Measurements from ENCODE around the gene CFAP61. TPM values are rescaled to one million over a fixed set of nuclear protein-coding genes. Genes with fewer than 3 reads are reported as not detected.
"Not testable (repeated sequence)": the region's sequence is repeated elsewhere in the genome, so short reads cannot be mapped to it uniquely, and the experiment has no call there.

CFAP61 gene, protein sequence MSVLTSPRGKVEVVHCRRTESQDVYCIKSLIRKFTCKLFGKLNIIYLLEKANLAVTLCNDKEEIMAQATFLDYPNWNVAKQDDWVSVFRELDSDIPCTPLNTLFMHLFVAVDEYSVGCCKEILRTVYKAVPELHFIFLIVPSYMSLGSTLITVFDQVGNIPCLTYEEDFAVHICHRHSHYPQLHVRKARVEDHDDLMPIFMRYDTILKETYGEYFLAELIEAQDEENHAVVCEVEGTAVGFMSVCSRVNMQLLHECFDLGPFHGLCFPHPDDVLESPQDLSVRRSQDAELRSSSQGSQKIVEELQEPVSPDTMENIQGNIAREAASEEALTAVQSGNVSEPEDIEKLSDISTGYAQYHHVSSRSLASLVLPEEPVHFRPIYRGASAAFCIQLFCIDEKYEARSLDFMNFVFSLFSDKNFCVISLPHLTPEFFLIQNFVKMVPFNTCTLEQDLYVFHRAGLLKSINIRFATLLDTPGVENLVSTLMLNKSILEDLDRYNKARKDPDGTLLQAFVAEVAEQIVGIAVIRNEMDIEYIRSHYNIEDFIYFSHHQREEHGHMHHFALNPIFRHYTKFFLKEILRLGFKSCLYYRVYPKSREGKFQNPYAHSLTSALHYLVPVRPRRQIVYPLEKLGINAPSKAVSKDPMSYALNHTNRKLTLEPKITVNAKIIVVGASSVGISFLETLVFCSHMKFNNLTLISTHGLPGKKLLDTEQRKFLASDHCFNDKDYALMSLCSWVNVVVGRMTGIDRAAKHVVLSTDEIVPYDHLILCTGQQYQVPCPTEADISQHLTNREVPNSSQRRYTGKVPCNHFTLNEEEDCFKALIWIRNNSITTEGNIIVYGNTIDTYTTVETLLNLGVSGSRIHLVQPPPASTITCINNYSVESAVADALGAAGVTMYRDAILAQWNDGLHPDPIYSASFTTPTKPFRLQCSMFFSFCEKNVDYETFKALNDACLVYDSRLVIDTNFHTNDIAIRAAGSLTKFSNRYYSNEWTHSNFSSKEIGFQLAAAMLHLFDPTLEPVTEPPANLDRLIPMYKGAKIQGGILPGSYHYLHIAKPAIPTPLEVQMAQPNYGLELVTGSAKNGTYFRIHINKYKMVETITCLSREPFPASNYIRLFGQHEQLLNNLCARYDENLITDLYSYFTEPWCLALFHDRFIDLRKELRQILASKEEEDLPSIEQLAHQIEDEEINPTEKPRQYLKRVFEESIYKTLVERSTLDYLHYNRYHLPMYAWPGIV
- total RNA-seq (2014; rRNA removed; shearing (Covaris generic); ENCODE audit: low replicate concordance), result 0.19 TPM in 1 of 2 replicates, not detected in the other

DNA sequence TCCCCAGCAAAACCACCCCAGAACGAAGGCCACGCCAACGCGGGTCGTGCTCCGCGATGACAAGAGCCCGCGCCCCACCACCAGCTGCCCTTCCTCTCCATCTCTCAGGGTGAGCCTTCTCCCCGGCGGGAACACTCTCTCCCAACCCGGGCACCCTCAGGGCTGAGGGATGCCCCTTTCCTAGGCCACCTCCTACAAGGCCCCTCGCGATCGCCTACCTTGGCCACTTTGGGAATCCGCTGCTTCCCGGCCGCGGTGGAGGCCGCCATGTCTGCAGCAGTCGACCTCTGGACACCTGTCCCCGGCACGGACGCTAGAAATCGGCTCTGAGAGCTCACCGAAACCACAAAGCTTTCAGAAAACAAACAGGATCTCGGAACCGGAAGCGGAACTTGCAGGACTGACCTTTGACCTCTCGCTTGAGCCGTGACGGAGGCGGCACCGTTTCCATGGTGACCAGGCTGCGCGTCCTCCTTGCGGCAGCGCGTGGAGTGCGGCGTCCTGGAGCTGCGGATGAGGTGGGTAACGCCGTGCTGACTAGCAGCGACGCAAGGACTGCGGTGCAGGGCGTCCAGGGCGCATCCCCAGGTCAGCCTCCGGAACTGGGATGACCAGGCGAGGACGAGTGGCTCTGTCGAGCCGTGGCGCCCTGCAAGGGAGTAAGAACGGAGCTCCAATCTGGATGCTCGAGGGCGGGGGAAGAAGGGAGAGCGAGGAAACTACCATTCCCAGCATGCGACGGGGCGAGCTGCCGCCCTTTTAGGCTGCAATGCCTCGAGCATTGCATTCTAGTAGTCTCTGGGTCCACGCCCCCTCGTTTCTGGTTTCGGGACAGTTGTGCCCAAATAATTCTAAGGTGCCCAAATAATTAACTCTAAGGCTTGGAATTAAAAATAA lies at the start of gene CFAP61, which contains the start of gene CRNKL1:
Gene CFAP61 (plus strand): TSS at position 459 of the 897 bp plus-strand sequence. CDS start 4,122 bp downstream, outside the sequence.
Gene CRNKL1 (minus strand): TSS at position 393 of the 897 bp plus-strand sequence. CDS start 124 bp downstream, at position 269.
- H4K20me1 ChIP-seq (ENCODE audit: insufficient read depth, low read depth, low read length), result no peaks in the 10 kb centered on the region; the same call in 1 of the 2 replicates

DNA sequence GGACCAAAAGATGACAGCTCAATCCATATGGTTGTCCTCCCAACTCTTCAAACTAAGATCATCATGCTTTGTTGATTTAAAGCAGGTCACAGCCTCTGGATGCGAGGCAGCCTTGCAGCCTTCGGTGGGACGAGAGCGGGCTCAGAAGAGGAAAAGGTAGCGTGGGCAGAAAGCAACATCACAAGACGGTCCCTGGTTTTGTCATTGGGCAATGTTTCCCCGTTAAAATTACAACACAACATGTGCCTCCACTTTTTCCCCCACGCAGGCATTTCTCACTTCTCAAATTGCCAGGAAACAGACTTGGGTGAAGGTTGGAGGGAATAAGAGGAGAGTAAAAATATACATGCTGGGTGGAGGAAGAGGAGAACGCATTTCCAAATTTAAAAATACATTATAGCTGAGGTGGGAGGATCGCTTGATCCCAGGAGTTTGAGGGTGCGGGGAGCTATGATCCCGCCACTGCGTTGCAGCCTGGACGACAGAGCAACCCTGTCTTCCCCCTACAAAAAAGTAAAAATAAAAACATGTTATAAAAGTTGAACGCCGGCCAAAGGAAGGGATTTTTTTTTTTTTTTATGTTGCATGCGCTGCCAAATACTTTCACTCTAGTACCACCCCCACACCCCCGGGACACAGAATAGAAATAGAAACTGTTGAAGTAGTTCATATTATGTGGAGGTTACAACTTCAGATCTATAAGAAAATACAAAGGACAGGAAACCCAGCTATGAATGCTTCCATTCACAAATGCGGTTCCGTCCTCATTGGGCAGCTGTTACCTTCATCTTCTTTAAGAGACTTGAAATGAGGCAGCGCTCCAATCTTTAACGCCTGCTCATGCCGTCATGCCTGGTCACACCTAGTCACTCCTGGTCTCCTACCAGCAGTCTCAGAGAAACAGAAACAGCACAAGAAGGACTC lies 49.0 kb upstream of the CFAP61 start:
- no peak for DNase-seq
- no peak overlapping the region for H3K4me3 ChIP-seq (ENCODE audit: low read length)

More for the DNA sequence above, at the start of gene CFAP61, which contains the start of gene CRNKL1:
- Histone ChIP-seq H3K9ac (ENCODE audit: low read length) (peak within 1 kb of the TSS; percentile 88), H3K79me2 (ENCODE audit: low read length) (peaks cover 23% of the 10 kb centered on the region), H3K36me3 (ENCODE audit: insufficient read depth, low read length) (peaks cover 21% of the 10 kb centered on the region; the same call in 1 of the 2 replicates), H3K27ac (ENCODE audit: low read length) (no peak within 1 kb of the TSS), H2AFZ (ENCODE audit: low read length) (peak within 1 kb of the TSS; percentile 92), H3K4me1 (ENCODE audit: low read length) (peaks cover 18% of the 10 kb centered on the region), H3K4me2 (ENCODE audit: low read depth, low read length, poor library complexity, severe bottlenecking) (peak within 1 kb of the TSS; percentile 82), H3K9me2 (replicated peaks; ENCODE audit: insufficient read depth, low read length) (no peaks in the 10 kb centered on the region), H3K27me3 (ENCODE audit: low read length) (no peaks in the 10 kb centered on the region), H3K4me3 (ENCODE audit: low read length) (peak within 1 kb of the TSS; percentile 92), H3K9me3 (ENCODE audit: low read length) (no peaks in the 10 kb centered on the region)
- peak; percentile 99 for DNase-seq

DNA sequence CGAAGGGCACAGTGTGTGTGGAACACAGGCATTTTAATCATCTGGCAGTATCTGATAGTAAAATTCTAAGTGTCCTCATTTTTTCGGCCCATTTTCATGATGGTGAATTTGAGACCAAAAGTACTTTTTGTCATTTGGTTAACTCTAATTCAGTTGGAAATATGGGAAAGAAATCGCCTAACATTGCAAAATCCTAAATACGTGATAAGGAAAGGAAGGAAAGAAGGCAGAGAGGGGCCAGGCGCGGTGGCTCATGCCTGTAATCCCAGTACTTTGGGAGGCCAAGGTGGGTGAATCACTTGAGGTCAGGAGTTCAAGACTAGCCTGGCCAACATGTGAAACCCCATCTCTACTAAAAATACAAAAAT lies 48.4 kb upstream of the CFAP61 start:
- H3K36me3 ChIP-seq (ENCODE audit: insufficient read depth, low read length); H2AFZ ChIP-seq (ENCODE audit: low read length); H3K4me2 ChIP-seq (ENCODE audit: low read depth, low read length, poor library complexity, severe bottlenecking); H3K27ac ChIP-seq (ENCODE audit: low read length); H3K9me2 ChIP-seq (replicated peaks; ENCODE audit: insufficient read depth, low read length); H4K20me1 ChIP-seq (ENCODE audit: insufficient read depth, low read depth, low read length); H3K9me3 ChIP-seq (ENCODE audit: low read length); H3K79me2 ChIP-seq (ENCODE audit: low read length); H3K9ac ChIP-seq (ENCODE audit: low read length); DNase-seq; H3K27me3 ChIP-seq (ENCODE audit: low read length); H3K4me3 ChIP-seq (ENCODE audit: low read length): not testable (repeated sequence)
- peaks cover 18% of the 10 kb centered on the region for H3K4me1 ChIP-seq (ENCODE audit: low read length)

More for the DNA sequence above, 49.0 kb upstream of the CFAP61 start:
- peak overlapping the region; percentile 32 for H3K4me2 ChIP-seq (ENCODE audit: low read depth, low read length, poor library complexity, severe bottlenecking)
- no peaks in the 10 kb centered on the region for H3K79me2 ChIP-seq (ENCODE audit: low read length)
- H4K20me1 ChIP-seq (ENCODE audit: insufficient read depth, low read depth, low read length), result no peaks in the 10 kb centered on the region
- H3K27ac ChIP-seq (ENCODE audit: low read length), result no peak overlapping the region
- H3K9me3 ChIP-seq (ENCODE audit: low read length), result no peaks in the 10 kb centered on the region
- H3K36me3 ChIP-seq (ENCODE audit: insufficient read depth, low read length), result no peaks in the 10 kb centered on the region
- no peak overlapping the region for H3K9ac ChIP-seq (ENCODE audit: low read length)
- no peaks in the 10 kb centered on the region for H3K27me3 ChIP-seq (ENCODE audit: low read length)
- H3K9me2 ChIP-seq (replicated peaks; ENCODE audit: insufficient read depth, low read length), result no peaks in the 10 kb centered on the region
- peaks cover 18% of the 10 kb centered on the region for H3K4me1 ChIP-seq (ENCODE audit: low read length)
- no peak overlapping the region for H2AFZ ChIP-seq (ENCODE audit: low read length)

DNA sequence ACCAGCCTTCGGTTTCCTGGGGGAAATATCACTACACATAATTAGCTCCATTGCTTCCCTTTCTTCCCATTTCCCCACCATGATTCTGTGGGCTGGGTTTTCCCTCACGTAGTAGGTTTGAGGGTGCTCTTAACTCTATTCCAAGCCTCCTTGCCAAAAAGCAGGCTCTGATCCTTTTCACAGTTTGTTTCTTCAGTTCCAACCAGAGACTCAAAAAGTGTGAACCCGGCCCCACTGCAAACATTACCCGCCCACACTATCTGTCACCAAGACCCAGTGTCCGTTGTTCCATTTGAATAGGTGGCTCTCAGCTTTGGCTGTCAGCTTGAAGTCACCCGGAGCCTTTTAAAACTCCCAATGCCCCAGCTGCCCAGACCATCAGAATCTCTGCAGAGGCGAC lies 47.0 kb upstream of the CFAP61 start:
- Histone ChIP-seq H3K9ac (ENCODE audit: low read length) (no peak overlapping the region), H3K27me3 (ENCODE audit: low read length) (no peaks in the 10 kb centered on the region), H3K9me3 (ENCODE audit: low read length) (no peaks in the 10 kb centered on the region), H4K20me1 (ENCODE audit: insufficient read depth, low read depth, low read length) (no peaks in the 10 kb centered on the region), H3K9me2 (replicated peaks; ENCODE audit: insufficient read depth, low read length) (no peaks in the 10 kb centered on the region), H3K36me3 (ENCODE audit: insufficient read depth, low read length) (no peaks in the 10 kb centered on the region), H3K4me1 (ENCODE audit: low read length) (peaks cover 18% of the 10 kb centered on the region), H3K79me2 (ENCODE audit: low read length) (no peaks in the 10 kb centered on the region), H3K27ac (ENCODE audit: low read length) (no peak overlapping the region), H2AFZ (ENCODE audit: low read length) (no peak overlapping the region), H3K4me3 (ENCODE audit: low read length) (no peak overlapping the region), H3K4me2 (ENCODE audit: low read depth, low read length, poor library complexity, severe bottlenecking) (peak overlapping the region; percentile 4)
- DNase-seq, result no peak

DNA sequence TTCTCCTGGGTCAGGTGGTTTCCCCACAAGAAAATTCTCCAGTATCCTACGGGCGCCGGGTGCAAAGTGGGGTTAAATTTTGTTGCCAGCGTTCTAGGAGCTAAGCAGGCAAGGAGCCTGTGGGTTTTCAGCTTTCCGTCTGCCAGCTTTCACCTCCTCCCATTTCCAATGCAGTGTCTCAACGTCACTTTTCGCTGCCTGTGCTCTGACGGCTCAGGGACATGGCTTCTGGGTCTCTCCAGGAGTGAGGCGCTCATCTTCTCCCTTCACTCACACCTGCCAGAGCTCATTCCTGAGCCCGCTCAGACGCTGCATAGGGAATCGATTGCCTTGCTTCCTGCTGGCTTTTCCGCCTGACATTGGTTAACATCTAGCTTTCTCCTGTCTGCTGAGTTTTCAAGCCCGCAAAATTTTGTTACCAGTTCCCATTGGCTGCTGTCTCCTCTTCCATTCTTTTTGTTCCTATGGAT lies 42.5 kb upstream of the CFAP61 start:
- Histone ChIP-seq H3K27ac (ENCODE audit: low read length) (no peak overlapping the region), H3K27me3 (ENCODE audit: low read length) (no peaks in the 10 kb centered on the region), H3K36me3 (ENCODE audit: insufficient read depth, low read length) (no peaks in the 10 kb centered on the region), H3K4me2 (ENCODE audit: low read depth, low read length, poor library complexity, severe bottlenecking) (no peak overlapping the region), H3K4me1 (ENCODE audit: low read length) (peaks cover 5% of the 10 kb centered on the region), H4K20me1 (ENCODE audit: insufficient read depth, low read depth, low read length) (no peaks in the 10 kb centered on the region), H3K79me2 (ENCODE audit: low read length) (no peaks in the 10 kb centered on the region), H3K9me2 (replicated peaks; ENCODE audit: insufficient read depth, low read length) (no peaks in the 10 kb centered on the region), H3K9ac (ENCODE audit: low read length) (no peak overlapping the region), H3K9me3 (ENCODE audit: low read length) (no peaks in the 10 kb centered on the region), H2AFZ (ENCODE audit: low read length) (no peak overlapping the region), H3K4me3 (ENCODE audit: low read length) (no peak overlapping the region)
- no peak for DNase-seq

DNA sequence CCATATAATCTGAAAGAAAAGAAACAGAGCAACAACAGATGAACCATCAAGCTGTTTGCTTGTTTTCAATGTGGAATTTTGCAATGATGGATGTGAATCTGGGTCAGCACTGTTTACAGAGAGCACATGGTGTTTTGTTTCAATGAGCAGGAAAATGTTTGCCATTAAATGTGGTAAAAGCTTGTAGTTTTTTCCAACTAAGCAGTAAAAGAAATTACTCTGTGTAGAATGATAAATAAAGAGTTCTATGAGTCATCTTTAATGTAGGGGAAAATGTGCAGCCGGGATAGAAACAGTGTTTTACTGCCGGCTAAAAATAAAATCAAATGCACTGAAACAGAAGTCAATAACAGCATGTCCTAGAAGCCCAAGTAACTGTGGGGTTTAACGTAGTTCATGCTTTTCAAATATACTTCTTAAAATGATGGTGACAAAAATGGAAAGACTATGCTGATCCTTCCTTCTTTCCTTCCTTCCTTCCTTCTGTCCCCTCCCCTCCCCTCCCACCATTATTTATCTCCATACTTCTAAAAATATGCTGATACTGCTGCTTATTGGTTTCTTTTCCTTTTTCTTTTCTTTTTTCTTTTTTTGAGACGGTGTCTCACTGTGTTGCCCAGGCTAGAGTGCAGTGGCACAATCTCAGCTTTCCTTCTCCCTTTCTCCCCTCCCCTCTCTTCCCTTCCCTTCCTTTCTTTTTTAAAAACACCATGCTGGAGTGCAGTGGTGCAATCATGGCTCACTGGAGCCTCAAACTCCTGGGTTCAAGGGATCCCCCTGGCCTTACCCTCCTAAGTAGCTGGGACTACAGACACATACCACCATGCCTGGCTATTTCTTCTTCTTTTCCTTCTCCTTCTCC lies 41.5 kb upstream of the CFAP61 start:
- Histone ChIP-seq H3K9me3 (ENCODE audit: low read length) (no peaks in the 10 kb centered on the region), H3K27ac (ENCODE audit: low read length) (no peak overlapping the region), H3K4me2 (ENCODE audit: low read depth, low read length, poor library complexity, severe bottlenecking) (no peak overlapping the region), H3K9ac (ENCODE audit: low read length) (no peak overlapping the region), H2AFZ (ENCODE audit: low read length) (no peak overlapping the region), H3K9me2 (replicated peaks; ENCODE audit: insufficient read depth, low read length) (no peaks in the 10 kb centered on the region), H3K79me2 (ENCODE audit: low read length) (no peaks in the 10 kb centered on the region), H3K4me3 (ENCODE audit: low read length) (no peak overlapping the region), H4K20me1 (ENCODE audit: insufficient read depth, low read depth, low read length) (no peaks in the 10 kb centered on the region), H3K4me1 (ENCODE audit: low read length) (no peaks in the 10 kb centered on the region), H3K27me3 (ENCODE audit: low read length) (no peaks in the 10 kb centered on the region), H3K36me3 (ENCODE audit: insufficient read depth, low read length) (no peaks in the 10 kb centered on the region)
- no peak for DNase-seq

All from Karpas-422 (cell line).